HG03460 (cell line): ENCODE results near the gene MOBP.

Experiments used
- ATAC-seq: cut with Tn5 transposase; IDR thresholded peaks from one replicate; pipeline ENCODE4 v1.9.1; 2021; ENCODE audit not compliant: unreplicated experiment

MOBP gene

GRCh38 chr3:39540162-39540921 lies 72.9 kb downstream of the MOBP start:
- no peak for ATAC-seq

- ATAC-seq: no peak
Observed at GRCh38 chr3:39541442-39541841, 74.0 kb downstream of the MOBP start.

- ATAC-seq: no peak
Observed at GRCh38 chr3:39541917-39542329, 74.4 kb downstream of the MOBP start.

GRCh38 chr3:39542588-39542988 lies 75.1 kb downstream of the MOBP start:
- ATAC-seq: no peak

- no peak for ATAC-seq
Observed at GRCh38 chr3:39548282-39548681, 80.8 kb downstream of the MOBP start.

GRCh38 chr3:39550354-39551051 lies 83.0 kb downstream of the MOBP start:
- no peak for ATAC-seq
